ENCODE data around the gene DCANP1.

- TF ChIP-seq CTCF (conservative IDR thresholded peaks at IDR 0.05) (no peak), ZFX (IDR thresholded peaks at IDR 0.05) (no peak)
These were observed 7.6 kb downstream of the DCANP1 start for GRCh38 chr5:135439231-135440205.

Measured in C4-2B (cell line).